HCT116 (cell line): ENCODE measurements around the gene PLEKHA8. TPM values are rescaled to one million over a fixed set of nuclear protein-coding genes. Genes with fewer than 3 reads are reported as not detected.

Source experiments
- EGR1 ChIP-seq: IDR thresholded peaks from 2 replicates; pipeline ENCODE4 v1.6.1; 2012; ENCODE audit warnings: low read depth
- ELF1 ChIP-seq: IDR thresholded peaks from 2 replicates; pipeline ENCODE4 v1.6.1; 2012; ENCODE audit warnings: low read depth, borderline replicate concordance
- EZH2 ChIP-seq: fragments of 200-600 bp; sonication (generic); IDR thresholded peaks from 2 replicates; pipeline ENCODE4 v1.6.1; 2017; ENCODE audit warnings: antibody characterized with exemption, mixed run types
- POLR2A ChIP-seq: IDR thresholded peaks from 2 replicates; pipeline ENCODE4 v1.7.0; 2011; ENCODE audit warnings: borderline replicate concordance; ENCODE audit not compliant: insufficient read depth, insufficient read length; ENCODE audit errors: extremely low read depth
- RAD21 ChIP-seq: IDR thresholded peaks from 2 replicates; pipeline ENCODE4 v1.6.1; 2012; ENCODE audit warnings: low read depth, mild to moderate bottlenecking
- SIN3A ChIP-seq: IDR thresholded peaks from 2 replicates; pipeline ENCODE4 v1.6.1; 2012; ENCODE audit warnings: low read depth
- SRF ChIP-seq: IDR thresholded peaks from 2 replicates; pipeline ENCODE4 v1.6.1; 2012; ENCODE audit warnings: low read depth
- YY1 ChIP-seq: IDR thresholded peaks from 2 replicates; pipeline ENCODE4 v1.6.1; 2011; ENCODE audit warnings: low read length, low read depth, moderate library complexity, mild to moderate bottlenecking; ENCODE audit not compliant: insufficient replicate concordance; ENCODE audit errors: extremely low read depth
- total RNA-seq: library from RNA; stranded (reverse); gene quantifications from one replicate; pipeline ENCODE4 v1.2.1, GENCODE V29; 2021; ENCODE audit not compliant: unreplicated experiment
- TF ChIP-seq, protein P1 (sequence below): IDR thresholded peaks from 2 replicates; pipeline ENCODE4 v1.6.1; 2012; ENCODE audit warnings: low read depth
- TF ChIP-seq, protein P2 (sequence below): IDR thresholded peaks from 2 replicates; pipeline ENCODE4 v1.6.1; 2012
- TF ChIP-seq, protein P3 (sequence below): IDR thresholded peaks from 2 replicates; pipeline ENCODE4 v1.6.1; 2011; ENCODE audit warnings: mild to moderate bottlenecking, low read length, moderate library complexity; ENCODE audit not compliant: insufficient replicate concordance; ENCODE audit errors: extremely low read depth

The PLEKHA8 gene
- total RNA-seq, 1 experiment from 2014 or later, result 13.6 TPM

DNA sequence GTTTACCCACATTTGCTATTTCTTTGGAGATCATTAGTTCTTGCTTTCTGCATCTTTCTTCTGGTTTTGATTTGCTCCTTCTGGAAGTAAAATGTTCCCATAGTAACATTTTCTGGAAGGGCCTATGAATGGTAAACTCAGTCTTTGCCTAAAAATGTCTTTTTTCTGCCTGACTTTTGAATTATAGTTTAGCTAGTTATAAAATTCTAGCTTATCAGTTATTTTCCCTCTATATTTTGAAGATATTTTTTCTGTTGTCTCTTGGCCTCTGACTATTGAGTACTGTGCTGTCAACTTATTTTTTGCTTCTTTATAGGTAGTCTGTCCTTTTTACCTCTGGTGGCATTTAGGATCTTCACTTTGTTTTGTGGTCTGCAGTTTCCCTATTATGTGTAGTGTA, 84.9 kb downstream of the PLEKHA8 start (continued):
- TF ChIP-seq, protein P1, sequence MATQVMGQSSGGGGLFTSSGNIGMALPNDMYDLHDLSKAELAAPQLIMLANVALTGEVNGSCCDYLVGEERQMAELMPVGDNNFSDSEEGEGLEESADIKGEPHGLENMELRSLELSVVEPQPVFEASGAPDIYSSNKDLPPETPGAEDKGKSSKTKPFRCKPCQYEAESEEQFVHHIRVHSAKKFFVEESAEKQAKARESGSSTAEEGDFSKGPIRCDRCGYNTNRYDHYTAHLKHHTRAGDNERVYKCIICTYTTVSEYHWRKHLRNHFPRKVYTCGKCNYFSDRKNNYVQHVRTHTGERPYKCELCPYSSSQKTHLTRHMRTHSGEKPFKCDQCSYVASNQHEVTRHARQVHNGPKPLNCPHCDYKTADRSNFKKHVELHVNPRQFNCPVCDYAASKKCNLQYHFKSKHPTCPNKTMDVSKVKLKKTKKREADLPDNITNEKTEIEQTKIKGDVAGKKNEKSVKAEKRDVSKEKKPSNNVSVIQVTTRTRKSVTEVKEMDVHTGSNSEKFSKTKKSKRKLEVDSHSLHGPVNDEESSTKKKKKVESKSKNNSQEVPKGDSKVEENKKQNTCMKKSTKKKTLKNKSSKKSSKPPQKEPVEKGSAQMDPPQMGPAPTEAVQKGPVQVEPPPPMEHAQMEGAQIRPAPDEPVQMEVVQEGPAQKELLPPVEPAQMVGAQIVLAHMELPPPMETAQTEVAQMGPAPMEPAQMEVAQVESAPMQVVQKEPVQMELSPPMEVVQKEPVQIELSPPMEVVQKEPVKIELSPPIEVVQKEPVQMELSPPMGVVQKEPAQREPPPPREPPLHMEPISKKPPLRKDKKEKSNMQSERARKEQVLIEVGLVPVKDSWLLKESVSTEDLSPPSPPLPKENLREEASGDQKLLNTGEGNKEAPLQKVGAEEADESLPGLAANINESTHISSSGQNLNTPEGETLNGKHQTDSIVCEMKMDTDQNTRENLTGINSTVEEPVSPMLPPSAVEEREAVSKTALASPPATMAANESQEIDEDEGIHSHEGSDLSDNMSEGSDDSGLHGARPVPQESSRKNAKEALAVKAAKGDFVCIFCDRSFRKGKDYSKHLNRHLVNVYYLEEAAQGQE, result no peak
- TF ChIP-seq SRF, result no peak
- TF ChIP-seq, protein P2, sequence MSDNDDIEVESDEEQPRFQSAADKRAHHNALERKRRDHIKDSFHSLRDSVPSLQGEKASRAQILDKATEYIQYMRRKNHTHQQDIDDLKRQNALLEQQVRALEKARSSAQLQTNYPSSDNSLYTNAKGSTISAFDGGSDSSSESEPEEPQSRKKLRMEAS, result no peak
- TF ChIP-seq ELF1, result no peak
- no peak for TF ChIP-seq EZH2
- TF ChIP-seq RAD21, result no peak
- TF ChIP-seq EGR1, result no peak
- no peak for TF ChIP-seq YY1
- TF ChIP-seq, protein P3, sequence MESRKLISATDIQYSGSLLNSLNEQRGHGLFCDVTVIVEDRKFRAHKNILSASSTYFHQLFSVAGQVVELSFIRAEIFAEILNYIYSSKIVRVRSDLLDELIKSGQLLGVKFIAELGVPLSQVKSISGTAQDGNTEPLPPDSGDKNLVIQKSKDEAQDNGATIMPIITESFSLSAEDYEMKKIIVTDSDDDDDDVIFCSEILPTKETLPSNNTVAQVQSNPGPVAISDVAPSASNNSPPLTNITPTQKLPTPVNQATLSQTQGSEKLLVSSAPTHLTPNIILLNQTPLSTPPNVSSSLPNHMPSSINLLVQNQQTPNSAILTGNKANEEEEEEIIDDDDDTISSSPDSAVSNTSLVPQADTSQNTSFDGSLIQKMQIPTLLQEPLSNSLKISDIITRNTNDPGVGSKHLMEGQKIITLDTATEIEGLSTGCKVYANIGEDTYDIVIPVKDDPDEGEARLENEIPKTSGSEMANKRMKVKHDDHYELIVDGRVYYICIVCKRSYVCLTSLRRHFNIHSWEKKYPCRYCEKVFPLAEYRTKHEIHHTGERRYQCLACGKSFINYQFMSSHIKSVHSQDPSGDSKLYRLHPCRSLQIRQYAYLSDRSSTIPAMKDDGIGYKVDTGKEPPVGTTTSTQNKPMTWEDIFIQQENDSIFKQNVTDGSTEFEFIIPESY, result no peak
- TF ChIP-seq SIN3A, result no peak
- TF ChIP-seq POLR2A, result no peak
